ENCODE data around the gene GADD45A.
"Not testable (repeated sequence)": the region's sequence is repeated elsewhere in the genome, so short reads cannot be mapped to it uniquely, and the experiment has no call there.

GADD45A gene

DNA sequence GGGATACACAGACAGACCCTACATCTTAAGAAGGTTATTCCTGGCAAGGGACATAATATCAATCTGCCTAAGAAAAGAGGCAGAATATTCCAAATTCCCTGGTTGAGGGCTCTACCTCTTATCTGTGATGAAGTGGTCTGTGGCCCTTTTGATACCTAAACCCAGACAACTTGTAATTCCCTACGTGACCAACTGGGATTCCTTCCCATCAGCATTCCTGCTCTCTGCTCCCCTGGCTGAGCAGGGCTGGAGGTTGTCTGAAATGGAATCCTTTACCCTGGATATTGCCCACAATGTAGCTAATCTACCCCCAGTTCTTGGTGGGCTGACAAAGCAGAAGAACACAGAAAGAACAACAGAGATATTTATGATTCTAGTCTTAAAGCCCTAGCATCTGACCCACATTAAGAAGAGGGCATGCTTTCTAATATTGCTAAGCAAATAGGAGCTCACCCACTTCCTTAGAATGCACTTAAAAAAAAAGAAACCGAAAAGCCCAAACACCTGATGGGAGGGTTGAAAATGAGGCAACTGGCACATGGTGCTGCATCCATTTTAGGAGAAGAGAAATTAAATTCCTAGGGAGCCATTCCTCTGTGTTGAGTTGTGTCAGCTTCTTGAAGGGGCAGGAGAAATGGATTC, 36.8 kb downstream of the GADD45A start:
- no peak for DNase-seq (ENCODE audit: low read depth, low spot score)

DNA sequence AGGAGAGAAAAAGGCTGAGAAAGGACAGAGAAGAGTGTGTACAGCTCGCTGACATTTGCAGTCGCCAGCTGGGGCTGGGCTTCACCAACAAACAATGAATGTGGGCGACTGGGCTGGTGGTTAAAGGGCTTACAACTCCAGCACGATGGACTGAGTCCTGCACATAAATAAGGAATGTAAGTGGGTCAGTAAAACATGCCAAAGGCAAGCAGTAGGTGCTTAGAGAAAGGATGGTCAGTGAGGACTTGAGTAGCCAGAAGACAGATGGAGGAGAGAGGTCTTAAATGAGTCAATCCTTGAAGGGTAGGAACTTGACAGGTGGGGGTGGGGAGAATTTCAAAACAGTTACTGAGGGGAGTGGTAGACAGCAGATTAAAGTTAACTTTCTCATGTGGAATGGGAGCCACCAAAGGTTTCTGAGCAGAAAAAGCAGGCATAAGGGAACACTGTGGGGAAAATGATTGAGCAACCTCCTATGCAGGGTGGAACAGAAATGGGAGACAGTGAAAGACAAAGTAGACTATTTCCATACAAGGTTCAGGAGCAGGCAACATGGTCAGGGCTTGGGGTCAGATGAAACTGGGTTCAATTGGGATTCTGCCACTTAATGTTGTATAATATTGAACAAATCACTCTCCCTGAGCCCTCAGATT, 37.4 kb downstream of the GADD45A start:
- no peak for DNase-seq (ENCODE audit: low read depth, low spot score)

DNA sequence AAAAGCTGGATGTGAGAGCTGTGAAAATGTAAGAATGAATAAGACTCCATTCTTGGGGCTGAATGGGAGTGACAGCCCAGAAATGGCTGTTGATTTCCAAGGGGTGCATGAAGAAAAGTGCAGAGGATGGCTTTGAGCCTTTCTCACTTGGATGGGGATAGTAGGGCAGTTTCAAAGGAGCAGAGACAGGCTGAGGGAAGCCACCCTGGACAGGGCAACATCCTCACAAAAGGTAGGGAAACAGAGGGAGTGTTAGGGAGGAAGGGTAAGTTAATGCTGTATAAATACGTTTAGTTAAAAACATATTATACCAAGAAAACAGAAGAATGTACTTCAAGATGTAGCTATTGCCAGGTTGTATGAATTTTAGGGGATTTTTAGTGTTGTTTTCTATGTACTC, 38.1 kb downstream of the GADD45A start:
- DNase-seq (ENCODE audit: low read depth, low spot score), result no peak

DNA sequence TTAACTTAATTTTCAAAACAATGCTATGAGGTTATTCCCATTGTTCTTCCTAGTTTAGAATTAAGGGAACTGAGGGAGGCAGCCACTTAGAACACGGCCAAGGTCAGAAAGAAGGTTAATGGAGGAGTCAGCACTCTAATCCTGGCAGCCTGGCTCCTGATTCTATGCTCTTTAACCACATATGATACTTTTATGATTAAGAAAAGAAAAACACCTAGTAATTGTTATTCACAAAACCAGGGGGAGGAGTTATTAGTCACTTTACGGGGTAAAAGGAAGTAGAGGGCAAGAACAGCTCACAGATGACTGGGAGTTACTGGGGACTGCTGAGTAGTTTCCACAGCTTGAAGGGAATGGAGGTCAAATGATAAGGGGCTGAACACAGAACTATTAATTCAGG, 38.6 kb downstream of the GADD45A start:
- no peak for DNase-seq (ENCODE audit: low read depth, low spot score)

GRCh38 chr1:67724928-67725560, 40.0 kb downstream of the GADD45A start:
- DNase-seq (ENCODE audit: low read depth, low spot score), result peak; percentile 80

DNA sequence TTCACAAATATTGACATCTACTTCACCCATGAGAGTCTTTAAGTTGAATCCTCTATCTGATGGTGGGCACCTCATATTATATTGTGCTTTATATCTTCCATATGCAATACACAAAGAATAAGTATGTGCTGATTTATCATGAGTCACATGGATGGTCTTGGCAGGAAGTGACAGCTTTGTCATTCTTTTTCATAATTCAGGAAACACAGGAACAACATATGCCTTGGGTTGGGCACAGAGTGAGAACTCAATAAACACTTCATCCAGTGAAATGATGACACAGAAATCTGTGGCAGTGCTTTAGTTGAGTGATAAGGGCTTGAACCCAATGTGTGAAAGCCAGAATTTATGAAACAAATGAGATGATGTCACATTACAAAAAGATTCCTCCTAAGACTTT, 41.2 kb downstream of the GADD45A start:
- DNase-seq (ENCODE audit: low read depth, low spot score), result no peak

- DNase-seq (ENCODE audit: low read depth, low spot score), result no peak
Measured at GRCh38 chr1:67729872-67730271, 44.9 kb downstream of the GADD45A start.

DNA sequence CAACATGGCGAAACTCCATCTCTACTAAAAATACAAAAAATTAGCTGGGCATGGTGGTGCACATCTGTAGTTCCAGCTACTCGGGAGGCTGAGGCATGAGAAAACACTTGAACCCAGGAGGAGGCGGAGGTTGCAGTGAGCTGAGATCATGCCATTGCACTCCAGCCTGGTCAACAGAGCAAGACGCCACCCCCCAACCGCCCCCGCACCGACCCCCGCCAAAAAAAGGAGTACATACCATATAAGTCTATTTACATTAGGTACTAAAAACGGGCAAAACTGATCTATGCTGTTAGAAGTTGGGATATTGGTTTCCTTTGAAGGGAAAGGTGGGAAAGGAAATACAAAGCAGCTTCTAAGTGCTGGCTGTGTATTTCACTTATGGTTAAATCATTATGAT, 45.3 kb downstream of the GADD45A start:
- DNase-seq (ENCODE audit: low read depth, low spot score), result not testable (repeated sequence)

DNA sequence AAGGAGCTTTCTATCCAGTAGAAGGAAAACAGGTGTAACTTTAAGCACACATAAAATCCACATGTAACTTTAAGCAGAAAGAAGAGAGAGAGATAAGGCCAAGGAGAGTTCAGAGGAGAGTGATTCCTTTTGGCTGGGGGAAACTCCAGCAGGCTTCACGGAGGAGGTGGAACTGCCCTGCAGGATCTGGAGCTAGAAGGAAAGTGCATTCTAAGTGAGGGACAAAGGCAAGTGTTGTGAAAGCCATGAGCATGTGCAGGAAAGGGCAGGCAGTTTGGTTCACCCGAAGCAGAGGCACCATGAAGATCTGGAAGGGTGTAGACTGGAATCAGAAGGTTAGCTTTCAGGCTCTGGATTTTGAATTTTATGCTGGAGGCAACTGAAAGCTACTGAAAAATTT, 46.3 kb downstream of the GADD45A start:
- DNase-seq (ENCODE audit: low read depth, low spot score), result no peak

DNA sequence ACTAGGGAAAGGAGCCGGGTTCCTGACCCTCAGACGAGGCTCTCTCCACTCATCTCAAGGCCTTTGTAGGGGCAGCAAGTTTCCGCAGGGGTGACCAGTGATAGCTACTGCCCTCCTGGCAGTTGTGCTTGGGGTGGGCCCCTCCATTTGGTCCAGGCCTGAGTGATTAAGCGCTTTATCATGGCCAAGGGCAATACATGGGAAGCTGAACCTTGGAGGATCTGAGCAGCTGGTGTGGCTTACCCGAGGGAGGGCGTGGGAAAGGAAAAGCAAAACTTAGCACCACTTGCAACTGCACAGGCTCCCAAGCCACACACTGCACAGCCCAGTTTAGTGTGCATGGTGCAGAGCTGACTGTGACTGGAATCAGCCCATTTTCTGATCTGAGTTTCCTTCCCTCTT, 47.8 kb downstream of the GADD45A start:
- peak; percentile 75 for DNase-seq (ENCODE audit: low read depth, low spot score)

GRCh38 chr1:67733681-67734322, 48.8 kb downstream of the GADD45A start:
- no peak for DNase-seq (ENCODE audit: low read depth, low spot score)

- no peak for DNase-seq (ENCODE audit: low read depth, low spot score)
Measured at GRCh38 chr1:67734323-67734690, 49.3 kb downstream of the GADD45A start.

DNA sequence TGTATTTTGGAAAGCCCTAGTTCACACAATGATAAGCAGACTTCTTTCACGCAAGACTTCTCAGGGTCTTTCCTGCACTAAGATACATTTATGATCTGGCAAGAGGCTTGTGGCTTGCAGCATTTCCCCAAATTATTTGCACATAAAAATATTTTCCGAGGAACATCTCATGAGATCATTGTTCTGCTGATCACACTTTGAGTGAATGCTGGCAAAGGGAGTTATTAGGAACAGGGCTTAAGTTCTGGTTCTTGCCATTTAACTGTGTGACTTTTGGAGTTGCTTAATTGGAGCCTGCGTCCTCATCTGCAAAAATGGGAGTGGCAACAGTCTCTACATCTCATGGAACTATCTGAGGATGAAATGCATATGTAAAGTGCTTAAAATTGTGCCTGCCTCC, 50.2 kb downstream of the GADD45A start:
- DNase-seq (ENCODE audit: low read depth, low spot score), result no peak

DNA sequence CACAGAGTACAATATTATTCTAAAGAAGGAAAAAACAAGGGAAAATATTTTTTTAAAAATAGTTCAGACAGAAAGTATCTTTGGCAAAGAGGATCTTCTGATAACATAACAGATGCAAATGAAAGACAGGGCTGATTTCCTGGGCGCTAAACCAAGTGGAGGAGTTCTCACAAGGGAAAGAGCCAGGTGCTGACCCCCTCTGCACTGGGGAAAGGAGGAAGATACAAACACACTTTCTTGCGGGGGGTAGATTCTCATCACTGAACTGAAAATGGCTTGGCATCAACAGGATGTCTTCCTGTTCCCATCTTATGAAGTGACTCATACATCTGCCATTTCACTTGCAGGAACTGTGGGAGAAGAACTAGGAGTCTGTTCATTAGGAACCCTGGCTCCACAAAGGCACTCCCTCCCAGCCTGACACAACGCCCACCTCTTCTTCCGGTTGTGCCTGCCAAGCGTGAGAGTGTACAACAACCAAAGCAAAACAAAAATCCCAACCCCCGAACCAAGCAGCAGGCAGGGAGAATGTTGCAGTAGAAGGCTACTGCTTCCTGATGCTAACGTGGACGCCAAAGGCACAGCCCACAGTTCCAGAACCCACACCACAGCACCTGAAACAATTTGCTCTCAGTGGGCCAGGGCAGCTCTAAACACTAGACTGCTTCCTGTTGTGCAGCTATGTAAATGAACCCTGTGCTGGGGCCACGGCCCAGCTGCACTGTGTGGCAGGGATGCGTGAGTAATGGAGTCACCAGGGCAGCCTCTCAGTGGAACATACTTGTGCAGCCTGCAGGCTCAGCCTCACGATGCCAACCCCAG, 51.0 kb downstream of the GADD45A start:
- DNase-seq (ENCODE audit: low read depth, low spot score), result peak; percentile 91

DNA sequence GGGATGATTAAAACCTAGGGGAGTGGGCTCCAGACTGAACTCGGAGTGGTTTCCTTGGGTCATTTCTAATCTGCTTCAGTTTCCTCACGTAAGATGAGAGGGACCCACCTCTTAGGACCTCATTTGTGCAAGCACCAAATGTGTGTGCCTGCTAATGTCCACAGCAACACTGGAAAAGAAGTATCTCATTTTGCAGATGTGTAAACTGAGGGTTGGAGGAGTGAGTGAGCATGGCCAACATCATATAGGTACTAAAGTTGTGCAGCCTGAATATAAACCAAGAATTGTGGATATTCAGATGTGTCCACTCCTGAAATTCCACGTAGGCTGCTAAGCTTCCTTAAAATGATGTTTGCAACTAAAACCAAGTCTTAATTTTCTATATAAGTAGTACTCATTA, 51.7 kb downstream of the GADD45A start:
- no peak for DNase-seq (ENCODE audit: low read depth, low spot score)

GRCh38 chr1:67737875-67738274, 52.9 kb downstream of the GADD45A start:
- DNase-seq (ENCODE audit: low read depth, low spot score), result no peak
